Sigmoid colon (tissue), 4 donors: ENCODE results near the gene TUBB6.

Source experiments
- POLR2A ChIP-seq, 2 donors: fragments of 450-650 bp; IDR thresholded peaks; one replicate each; pipeline ENCODE4 v1.6.1; 2016; ENCODE audit warnings: antibody characterized with exemption in 2 of 2, mild to moderate bottlenecking in 2 of 2, moderate library complexity in 2 of 2
- POLR2AphosphoS5 ChIP-seq, 4 donors: sonication (generic); formaldehyde crosslinking; IDR thresholded peaks; one replicate each; pipeline ENCODE4 v1.6.1; 2017; ENCODE audit warnings: antibody characterized with exemption in 4 of 4
- TF ChIP-seq, protein P1 (sequence below), 4 experiments: fragments of 450-650 bp in 3 of 4; fragments of 200-600 bp in 1 of 4; IDR thresholded peaks; one replicate each; pipeline ENCODE4 v1.5.1; 2016 to 2019; ENCODE audit warnings: antibody characterized with exemption in 4 of 4, mild to moderate bottlenecking in 3 of 4, moderate library complexity in 2 of 4

DNA sequence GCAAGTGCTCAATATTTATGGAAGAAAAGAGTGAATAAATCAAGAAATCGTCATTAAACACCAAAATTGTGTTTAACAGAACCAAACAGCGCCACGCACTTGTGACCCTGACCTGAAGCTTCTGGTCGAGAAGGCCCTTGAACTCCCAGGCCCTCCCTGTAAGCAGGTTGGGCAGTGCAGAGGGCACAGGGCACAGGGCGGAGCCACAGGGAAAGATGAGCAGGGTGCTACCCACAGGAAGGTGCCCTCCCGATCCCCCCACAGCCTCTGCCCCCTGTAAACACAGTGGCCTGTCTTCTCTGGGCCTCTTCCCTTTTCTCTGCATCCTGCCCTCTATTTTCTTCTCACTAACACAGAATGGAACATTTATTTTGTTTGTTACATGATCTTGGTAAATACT is 16.9 kb upstream of the TUBB6 start:
- no peak for TF ChIP-seq POLR2A (IDR thresholded peaks at IDR 0.05)
- TF ChIP-seq, protein P1, sequence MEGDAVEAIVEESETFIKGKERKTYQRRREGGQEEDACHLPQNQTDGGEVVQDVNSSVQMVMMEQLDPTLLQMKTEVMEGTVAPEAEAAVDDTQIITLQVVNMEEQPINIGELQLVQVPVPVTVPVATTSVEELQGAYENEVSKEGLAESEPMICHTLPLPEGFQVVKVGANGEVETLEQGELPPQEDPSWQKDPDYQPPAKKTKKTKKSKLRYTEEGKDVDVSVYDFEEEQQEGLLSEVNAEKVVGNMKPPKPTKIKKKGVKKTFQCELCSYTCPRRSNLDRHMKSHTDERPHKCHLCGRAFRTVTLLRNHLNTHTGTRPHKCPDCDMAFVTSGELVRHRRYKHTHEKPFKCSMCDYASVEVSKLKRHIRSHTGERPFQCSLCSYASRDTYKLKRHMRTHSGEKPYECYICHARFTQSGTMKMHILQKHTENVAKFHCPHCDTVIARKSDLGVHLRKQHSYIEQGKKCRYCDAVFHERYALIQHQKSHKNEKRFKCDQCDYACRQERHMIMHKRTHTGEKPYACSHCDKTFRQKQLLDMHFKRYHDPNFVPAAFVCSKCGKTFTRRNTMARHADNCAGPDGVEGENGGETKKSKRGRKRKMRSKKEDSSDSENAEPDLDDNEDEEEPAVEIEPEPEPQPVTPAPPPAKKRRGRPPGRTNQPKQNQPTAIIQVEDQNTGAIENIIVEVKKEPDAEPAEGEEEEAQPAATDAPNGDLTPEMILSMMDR (IDR thresholded peaks at IDR 0.05): no peak
- TF ChIP-seq POLR2AphosphoS5 (IDR thresholded peaks at IDR 0.05): no peak
